Activated CD4-positive, CD25-positive, alpha-beta regulatory T cell (primary cell): Measurements from ENCODE around the gene SORCS2.

Source experiments
- DNase-seq, 4 experiments: peaks; one replicate each; lab custom pipeline; 2025; lab: John Stamatoyannopoulos, UW

SORCS2 gene

GRCh38 chr4:7637971-7638370, 445.6 kb downstream of the SORCS2 start:
- no peak for DNase-seq

- no peak for DNase-seq
Measured at GRCh38 chr4:7638489-7638888, 446.2 kb downstream of the SORCS2 start.

GRCh38 chr4:7638984-7639789, 446.8 kb downstream of the SORCS2 start:
- no peak for DNase-seq

GRCh38 chr4:7640136-7640535, 447.8 kb downstream of the SORCS2 start:
- no peak for DNase-seq

GRCh38 chr4:7641712-7642111, 449.4 kb downstream of the SORCS2 start:
- DNase-seq, result no peak

GRCh38 chr4:7642741-7643458, 450.6 kb downstream of the SORCS2 start:
- DNase-seq, result no peak

- no peak for DNase-seq
Measured at GRCh38 chr4:7645158-7645557, 452.8 kb downstream of the SORCS2 start.

- no peak for DNase-seq
Measured at GRCh38 chr4:7645956-7646355, 453.6 kb downstream of the SORCS2 start.

- DNase-seq, result no peak
Measured at GRCh38 chr4:7646384-7647061, 454.2 kb downstream of the SORCS2 start.

- DNase-seq, result no peak
Measured at GRCh38 chr4:7647186-7647585, 454.8 kb downstream of the SORCS2 start.

GRCh38 chr4:7647600-7648543, 455.5 kb downstream of the SORCS2 start:
- DNase-seq, result no peak

- DNase-seq, result no peak
Measured at GRCh38 chr4:7648544-7649395, 456.4 kb downstream of the SORCS2 start.

GRCh38 chr4:7649411-7649740, 457.0 kb downstream of the SORCS2 start:
- DNase-seq, result no peak

GRCh38 chr4:7649741-7650531, 457.6 kb downstream of the SORCS2 start:
- peak in 1 of 4 experiments; percentile 8 for DNase-seq

- no peak for DNase-seq
Measured at GRCh38 chr4:7650606-7651385, 458.5 kb downstream of the SORCS2 start.

GRCh38 chr4:7651461-7651921, 459.2 kb downstream of the SORCS2 start:
- DNase-seq, result no peak

GRCh38 chr4:7652006-7652405, 459.7 kb downstream of the SORCS2 start:
- DNase-seq, result no peak

- DNase-seq, result no peak
Measured at GRCh38 chr4:7652451-7652881, 460.1 kb downstream of the SORCS2 start.

- no peak for DNase-seq
Measured at GRCh38 chr4:7652906-7653305, 460.6 kb downstream of the SORCS2 start.
